ENCODE measurements around the gene PIEZO2. TPM values are rescaled to one million over a fixed set of nuclear protein-coding genes. Genes with fewer than 3 reads are reported as not detected.

The PIEZO2 gene
- total and polyA plus RNA-seq, 2 of the 8 experiments (the other 6 are each of a cell fraction or from before 2014, with no cell fraction given) = 4.7 to 16.5 TPM

DNA sequence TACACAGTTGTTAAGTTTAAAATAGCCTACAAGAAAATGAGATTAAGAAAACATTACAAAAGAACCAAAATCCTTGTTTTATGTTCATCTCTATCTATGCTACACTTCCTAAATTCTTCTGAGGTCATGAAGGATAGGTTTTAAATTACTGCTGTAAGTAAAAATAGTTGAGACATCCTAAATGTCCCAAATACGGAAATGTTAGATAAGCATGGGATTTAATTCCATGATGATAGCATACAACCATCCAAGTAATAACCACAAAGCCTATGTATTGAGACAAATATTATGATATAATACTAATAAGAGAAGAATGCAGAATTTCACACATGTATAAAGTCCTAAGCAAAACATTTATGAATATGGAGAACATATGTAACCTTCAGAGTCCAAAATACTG is 34.1 kb downstream of the PIEZO2 start:
- no peak for DNase-seq (ENCODE audit: low read depth in 1 of 2, low spot score in 2 of 2)

More for the DNA sequence above, 34.1 kb downstream of the PIEZO2 start:
- H4K8ac ChIP-seq (ENCODE audit: extremely low read depth, insufficient read depth, low read length) = no peak overlapping the region
- H3K4me2 ChIP-seq (ENCODE audit: insufficient read depth in 1 of 2, low read depth in 2 of 2, low read length in 2 of 2) = no peak overlapping the region
- H2AK5ac ChIP-seq (ENCODE audit: low read depth, low read length) = no peak overlapping the region
- no peaks in the 10 kb centered on the region for H3K79me2 ChIP-seq (ENCODE audit: control insufficient read depth in 1 of 2, insufficient read depth in 2 of 2, low read length in 2 of 2)
- H3K9ac ChIP-seq (replicated peaks in 1 of 4; ENCODE audit: extremely low read depth in 1 of 4, low read depth in 3 of 4, low read length in 3 of 4) = no peak overlapping the region
- H2BK120ac ChIP-seq (replicated peaks; ENCODE audit: low read depth, low read length) = no peak overlapping the region
- H3K14ac ChIP-seq (ENCODE audit: insufficient read length) = no peak overlapping the region
- H3K4me1 ChIP-seq (replicated peaks in 1 of 4; ENCODE audit: control insufficient read depth in 3 of 4, insufficient read depth in 4 of 4, low read length in 3 of 4) = no peaks in the 10 kb centered on the region
- no peak overlapping the region for H4K5ac ChIP-seq (ENCODE audit: insufficient read length, low read depth, low read length)
- H4K20me1 ChIP-seq (replicated peaks in 1 of 2; ENCODE audit: control insufficient read depth in 1 of 2, insufficient read depth in 2 of 2, low read length in 2 of 2) = no peaks in the 10 kb centered on the region
- no peaks in the 10 kb centered on the region for H3K36me3 ChIP-seq (ENCODE audit: control insufficient read depth in 2 of 4, insufficient read depth in 4 of 4, low read length in 3 of 4)
- H3K79me1 ChIP-seq (ENCODE audit: low read depth, low read length) = no peaks in the 10 kb centered on the region
- no peak overlapping the region for H4K91ac ChIP-seq (replicated peaks; ENCODE audit: insufficient read length, low read length)
- WGBS, 2 experiments (ENCODE audit: extremely low coverage in 1 of 2, insufficient coverage in 1 of 2, insufficient read length in 1 of 2, insufficient replicate concordance in 2 of 2, low coverage in 1 of 2, low lambda C conversion rate in 2 of 2, missing lambda C conversion rate in 1 of 2) = 87% methylated on average over 1 of the region's 1 CpG; no CpG with 5 or more reads in 1 of the 2 experiments
- H2BK15ac ChIP-seq (ENCODE audit: low read length) = no peak overlapping the region
- H2BK20ac ChIP-seq (ENCODE audit: low read length) = no peak overlapping the region
- no peaks in the 10 kb centered on the region for H3K23me2 ChIP-seq (ENCODE audit: low read depth, low read length)
- no peak overlapping the region for H2BK12ac ChIP-seq (ENCODE audit: low read depth, low read length)
- FAIRE-seq = no peak
- H3K18ac ChIP-seq (ENCODE audit: extremely low read depth, low read length) = no peak overlapping the region
- H3K9me3 ChIP-seq (ENCODE audit: insufficient read depth in 2 of 2, low read depth in 1 of 2, low read length in 1 of 2) = no peaks in the 10 kb centered on the region; a peak in 1 of 4 replicates
- no peak overlapping the region for H3K4ac ChIP-seq (replicated peaks; ENCODE audit: insufficient read length, low read depth, low read length)
- POLR2A ChIA-PET (ENCODE audit: partially characterized antibody) = interaction anchor here (1.2 kb wide), 1 partner anchor 9 kb away, joined by 4 read pairs; no protein-coding TSS in a partner anchor
- no peak overlapping the region for H3K27ac ChIP-seq (ENCODE audit: low read depth, low read length)
- no peak overlapping the region for H3K23ac ChIP-seq (ENCODE audit: insufficient read length)
- no peak overlapping the region for H3K56ac ChIP-seq (replicated peaks; ENCODE audit: insufficient read length, low read depth, low read length)
- no peak overlapping the region for H3K4me3 ChIP-seq (ENCODE audit: extremely low read depth in 1 of 4, insufficient read depth in 2 of 4, low read depth in 3 of 4, low read length in 4 of 4)
- H3K27me3 ChIP-seq (replicated peaks in 1 of 4; ENCODE audit: control insufficient read depth in 3 of 4, extremely low read depth in 1 of 4, insufficient read depth in 3 of 4, low read length in 3 of 4) = no peaks in the 10 kb centered on the region
- TF ChIP-seq EP300 (IDR thresholded peaks at IDR 0.05; ENCODE audit: borderline replicate concordance in 1 of 2, low read depth in 2 of 2, low read length in 2 of 2) (no peak), MAFK (IDR thresholded peaks at IDR 0.05; ENCODE audit: low read depth, low read length) (no peak), SIN3A (conservative IDR thresholded peaks at IDR 0.05 in 1 of 2, IDR thresholded peaks at IDR 0.05 in 1 of 2; ENCODE audit: low read depth in 1 of 2, low read length in 2 of 2) (no peak), SIRT6 (IDR thresholded peaks at IDR 0.05; ENCODE audit: low read length) (no peak), CREB1 (IDR thresholded peaks at IDR 0.05) (no peak)
- no peak overlapping the region for H2AFZ ChIP-seq (ENCODE audit: low read length)
- CTCF ChIA-PET (ENCODE audit: partially characterized antibody) = no interaction called here
- no peak overlapping the region for H2BK5ac ChIP-seq (ENCODE audit: low read depth, low read length)
